Measurements from ENCODE around the gene RPGR.

DNA sequence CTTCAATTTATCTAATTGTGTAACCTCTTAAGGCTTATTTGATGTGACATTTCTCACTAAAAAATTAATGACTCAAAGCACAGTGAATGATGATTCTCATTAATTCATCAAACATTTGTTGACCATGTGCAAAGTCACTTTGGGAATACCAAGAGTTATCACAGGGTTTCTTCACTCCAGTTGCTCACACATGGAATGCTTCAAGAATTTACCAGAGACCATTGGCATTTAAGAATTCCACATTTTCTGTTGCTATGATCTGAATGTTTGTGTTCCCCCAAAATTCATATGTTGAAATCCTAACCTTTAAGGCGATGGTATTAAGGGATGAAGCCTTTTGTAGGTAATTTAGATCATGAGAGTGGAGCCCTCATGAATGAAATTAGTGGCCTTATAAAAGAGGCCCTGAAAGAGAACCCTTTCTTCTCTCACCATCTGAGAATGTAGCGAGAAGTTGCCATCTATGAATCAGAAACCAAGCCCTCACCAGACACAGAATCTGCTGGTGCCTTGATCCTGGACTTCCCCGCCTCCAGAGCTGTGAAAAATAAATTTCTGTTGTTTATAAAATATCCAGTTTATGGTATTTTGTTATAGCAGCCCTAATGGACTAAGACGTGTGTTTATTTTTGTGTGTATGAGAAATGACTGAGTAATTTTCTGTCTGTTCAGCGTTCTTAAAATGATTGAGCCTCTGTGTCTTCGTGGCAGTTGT, 90.3 kb downstream of the RPGR start:
- no peak for TF ChIP-seq YY1 (IDR thresholded peaks at IDR 0.05; ENCODE audit: insufficient read depth, insufficient read length)
- no peak for TF ChIP-seq ZNF274 (IDR thresholded peaks at IDR 0.05; ENCODE audit: low read depth, low read length)
- no peak for TF ChIP-seq SUZ12 (IDR thresholded peaks at IDR 0.05; ENCODE audit: extremely low read depth, insufficient read depth, insufficient read length)
